GM18909 (cell line): ENCODE results near the gene CARD6.
"Not testable (repeated sequence)": the region's sequence is repeated elsewhere in the genome, so short reads cannot be mapped to it uniquely, and the experiment has no call there.

ENCODE experiments used
- ATAC-seq: cut with Tn5 transposase; IDR thresholded peaks from one replicate; pipeline ENCODE4 v1.9.1; 2021; ENCODE audit warnings: mild to moderate bottlenecking; ENCODE audit not compliant: unreplicated experiment, poor library complexity

CARD6 gene

GRCh38 chr5:40827188-40827977 is 13.8 kb upstream of the CARD6 start:
- ATAC-seq: no peak

- ATAC-seq: no peak
These were observed 13.0 kb upstream of the CARD6 start for GRCh38 chr5:40828021-40828631.

- ATAC-seq: no peak
These were observed 12.2 kb upstream of the CARD6 start for GRCh38 chr5:40828690-40829661.

- no peak for ATAC-seq
These were observed 11.2 kb upstream of the CARD6 start for GRCh38 chr5:40829748-40830533.

GRCh38 chr5:40831346-40832210 is 9.6 kb upstream of the CARD6 start:
- ATAC-seq: no peak

- ATAC-seq: no peak
These were observed 8.8 kb upstream of the CARD6 start for GRCh38 chr5:40832345-40832744.

- no peak for ATAC-seq
These were observed 7.4 kb upstream of the CARD6 start for GRCh38 chr5:40833712-40834229.

GRCh38 chr5:40834391-40834848 is 6.7 kb upstream of the CARD6 start:
- no peak for ATAC-seq

GRCh38 chr5:40834849-40835787 is 6.0 kb upstream of the CARD6 start, which contains the start of gene RPL37:
RPL37 (minus strand) TSS chr5:40835222; CDS start chr5:40835185, 37 bp downstream.
- ATAC-seq: peak; percentile 99

GRCh38 chr5:40838086-40838485 is 3.1 kb upstream of the CARD6 start:
- ATAC-seq: no peak

GRCh38 chr5:40842351-40842750 is 1.2 kb downstream of the CARD6 start:
- no peak for ATAC-seq

GRCh38 chr5:40844565-40844964 is 3.4 kb downstream of the CARD6 start:
- no peak for ATAC-seq

- no peak for ATAC-seq
These were observed 5.2 kb downstream of the CARD6 start for GRCh38 chr5:40846371-40846770.

- no peak for ATAC-seq
These were observed 6.4 kb downstream of the CARD6 start for GRCh38 chr5:40847525-40847924.

GRCh38 chr5:40853632-40854192 is 12.5 kb downstream of the CARD6 start:
- ATAC-seq: no peak

GRCh38 chr5:40860711-40861110 is 19.5 kb downstream of the CARD6 start:
- no peak for ATAC-seq

GRCh38 chr5:40865004-40865403 is 23.8 kb downstream of the CARD6 start:
- not testable (repeated sequence) for ATAC-seq
